Left lung (tissue), 10 donors: ENCODE measurements around the gene CAMK2D. TPM values are rescaled to one million over a fixed set of nuclear protein-coding genes. Genes with fewer than 3 reads are reported as not detected.

Experiments used
- ATAC-seq: fragments of 200-7000 bp; cut with Tn5 transposase; one replicate; pipeline ENCODE4 v1.9.1; 2020; ENCODE audit warnings: moderate library complexity
- DNase-seq, 4 donors: peaks; one replicate each; pipeline ENCODE4 v3.0.0-alpha.2; 2013 to 2020
- H3K27ac ChIP-seq, 2 donors: fragments of 200-600 bp; sonication (generic) in 1 of 2; one replicate each; pipeline versions ENCODE4 v1.5.0 to v1.8.0; 2020 to 2021
- H3K27me3 ChIP-seq, 2 donors: fragments of 200-600 bp; sonication (generic) in 1 of 2; one replicate each; pipeline versions ENCODE4 v1.5.0 to v1.8.0; 2020 to 2021
- H3K36me3 ChIP-seq, 2 donors: fragments of 200-600 bp; sonication (generic) in 1 of 2; one replicate each; pipeline versions ENCODE4 v1.5.0 to v1.8.0; 2020 to 2021
- H3K4me1 ChIP-seq, 2 donors: fragments of 200-600 bp; one replicate each; pipeline ENCODE4 v1.8.0; 2021
- H3K4me3 ChIP-seq, 2 donors: fragments of 200-600 bp; sonication (generic) in 1 of 2; one replicate each; pipeline versions ENCODE4 v1.5.0 to v1.8.0; 2020 to 2021; ENCODE audit warnings: mild to moderate bottlenecking in 1 of 2
- H3K9me3 ChIP-seq, 2 donors: fragments of 200-600 bp; sonication (generic) in 1 of 2; one replicate each; pipeline versions ENCODE4 v1.5.0 to v1.8.0; 2020 to 2021
- CTCF ChIP-seq, 2 donors: fragments of 200-600 bp; sonication (generic) in 1 of 2; IDR thresholded peaks; one replicate each; pipeline versions ENCODE4 v1.5.0 to v1.8.0; 2021; ENCODE audit warnings: antibody characterized with exemption in 2 of 2
- intact Hi-C, 2 donors: fragments of 100-400 bp; cut with DNase I; formaldehyde crosslinking; loops; one replicate each; pipeline versions ENCODE4 v1.11.2 to v1.14.2; 2022
- polyA plus RNA-seq, 6 donors: library from polyadenylated mRNA; unstranded; fragments of 120-200 nt; gene quantifications; one replicate each; pipeline ENCODE4 v1.2.1, GENCODE V29; 2013; ENCODE audit not compliant: insufficient read length in 6 of 6
- total RNA-seq, 2 donors: library from RNA; stranded (reverse); fragmentation: NEBNext Ultra II Directional; extraction: Animal tissue kit (Norgen Biotek cat#: 25700); gene quantifications; one replicate each; pipeline ENCODE4 v1.2.1, GENCODE V29; 2021
- donor health status: DM: no; HTN: yes; CAD: no.
- donor health status: DM: no; HTN: no; CAD: no.

The CAMK2D gene
- total and polyA plus RNA-seq, 8 donors: 50.3 to 93.2 (median 68.4) TPM

- no peaks in the 10 kb centered on the region for H3K27me3 ChIP-seq
- H3K4me3 ChIP-seq: no peak overlapping the region
- no peak for TF ChIP-seq CTCF (IDR thresholded peaks at IDR 0.05)
- no peaks in the 10 kb centered on the region for H3K36me3 ChIP-seq
- H3K9me3 ChIP-seq: no peaks in the 10 kb centered on the region
- no peak for DNase-seq
- peaks cover 0 to 17% of the 10 kb centered on the region in 2 donors for H3K4me1 ChIP-seq
- H3K27ac ChIP-seq: no peak overlapping the region
- no peak for ATAC-seq
- intact Hi-C loops: no loop called here
These were observed 195.9 kb downstream of the CAMK2D start for GRCh38 chr4:113565702-113566012.

GRCh38 chr4:113564493-113564892 lies 197.0 kb downstream of the CAMK2D start:
- TF ChIP-seq CTCF (IDR thresholded peaks at IDR 0.05): no peak
- DNase-seq (no peak), ATAC-seq (no peak)

GRCh38 chr4:113563691-113564378 lies 197.7 kb downstream of the CAMK2D start:
- Histone ChIP-seq H3K27ac (no peak overlapping the region), H3K36me3 (no peaks in the 10 kb centered on the region), H3K27me3 (no peaks in the 10 kb centered on the region), H3K4me1 (peaks cover 0 to 17% of the 10 kb centered on the region in 2 donors), H3K9me3 (no peaks in the 10 kb centered on the region), H3K4me3 (no peak overlapping the region)
- DNase-seq (no peak), ATAC-seq (no peak)
- intact Hi-C loops: no loop called here
- no peak for TF ChIP-seq CTCF (IDR thresholded peaks at IDR 0.05)

More at GRCh38 chr4:113564493-113564892, 197.0 kb downstream of the CAMK2D start:
- intact Hi-C loops: no loop called here
- Histone ChIP-seq H3K27ac (no peak overlapping the region), H3K9me3 (no peaks in the 10 kb centered on the region), H3K4me1 (peaks cover 0 to 17% of the 10 kb centered on the region in 2 donors), H3K36me3 (no peaks in the 10 kb centered on the region), H3K4me3 (no peak overlapping the region), H3K27me3 (no peaks in the 10 kb centered on the region)

GRCh38 chr4:113561758-113562157 lies 199.8 kb downstream of the CAMK2D start:
- intact Hi-C loops: no loop called here
- H3K4me3 ChIP-seq: no peak overlapping the region
- H3K9me3 ChIP-seq: no peaks in the 10 kb centered on the region
- peaks cover 0 to 22% of the 10 kb centered on the region in 2 donors for H3K4me1 ChIP-seq
- no peak overlapping the region for H3K27ac ChIP-seq
- TF ChIP-seq CTCF (IDR thresholded peaks at IDR 0.05): no peak
- ATAC-seq (no peak), DNase-seq (no peak)
- H3K27me3 ChIP-seq: no peaks in the 10 kb centered on the region
- no peaks in the 10 kb centered on the region for H3K36me3 ChIP-seq

- no peaks in the 10 kb centered on the region for H3K27me3 ChIP-seq
- no peak overlapping the region for H3K27ac ChIP-seq
- no peak for DNase-seq
- ATAC-seq: no peak
- H3K4me3 ChIP-seq: no peak overlapping the region
- H3K4me1 ChIP-seq: peaks cover 6 to 22% of the 10 kb centered on the region in 2 donors
- no peaks in the 10 kb centered on the region for H3K9me3 ChIP-seq
- no peak for TF ChIP-seq CTCF (IDR thresholded peaks at IDR 0.05)
- no peaks in the 10 kb centered on the region for H3K36me3 ChIP-seq
- intact Hi-C loops: no loop called here
These were observed 200.4 kb downstream of the CAMK2D start for GRCh38 chr4:113561092-113561491.
